ENCODE results near the gene ISM1.

DNA sequence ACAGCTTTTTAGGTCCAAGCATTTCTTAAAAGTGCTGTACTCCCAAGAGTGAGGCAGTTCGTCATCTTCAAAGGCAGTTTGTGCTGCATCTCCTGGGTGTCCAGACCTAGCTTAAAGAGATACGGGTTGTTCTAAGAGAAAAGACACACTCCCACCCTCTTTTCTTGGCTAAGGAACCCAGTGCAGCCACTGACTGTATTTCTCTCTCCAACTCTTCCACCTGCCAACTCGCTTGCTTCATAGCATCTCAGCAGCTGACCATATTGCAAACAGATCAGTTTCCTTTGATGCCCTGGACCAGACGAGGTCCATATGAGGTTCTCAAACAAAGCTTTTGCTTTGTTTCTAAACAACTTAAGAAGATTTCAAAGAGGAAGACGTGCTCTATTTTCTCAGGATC lies 101.1 kb downstream of the ISM1 start:
- TF ChIP-seq, protein P1, sequence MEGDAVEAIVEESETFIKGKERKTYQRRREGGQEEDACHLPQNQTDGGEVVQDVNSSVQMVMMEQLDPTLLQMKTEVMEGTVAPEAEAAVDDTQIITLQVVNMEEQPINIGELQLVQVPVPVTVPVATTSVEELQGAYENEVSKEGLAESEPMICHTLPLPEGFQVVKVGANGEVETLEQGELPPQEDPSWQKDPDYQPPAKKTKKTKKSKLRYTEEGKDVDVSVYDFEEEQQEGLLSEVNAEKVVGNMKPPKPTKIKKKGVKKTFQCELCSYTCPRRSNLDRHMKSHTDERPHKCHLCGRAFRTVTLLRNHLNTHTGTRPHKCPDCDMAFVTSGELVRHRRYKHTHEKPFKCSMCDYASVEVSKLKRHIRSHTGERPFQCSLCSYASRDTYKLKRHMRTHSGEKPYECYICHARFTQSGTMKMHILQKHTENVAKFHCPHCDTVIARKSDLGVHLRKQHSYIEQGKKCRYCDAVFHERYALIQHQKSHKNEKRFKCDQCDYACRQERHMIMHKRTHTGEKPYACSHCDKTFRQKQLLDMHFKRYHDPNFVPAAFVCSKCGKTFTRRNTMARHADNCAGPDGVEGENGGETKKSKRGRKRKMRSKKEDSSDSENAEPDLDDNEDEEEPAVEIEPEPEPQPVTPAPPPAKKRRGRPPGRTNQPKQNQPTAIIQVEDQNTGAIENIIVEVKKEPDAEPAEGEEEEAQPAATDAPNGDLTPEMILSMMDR (IDR thresholded peaks at IDR 0.05) = no peak
- TF ChIP-seq POLR2A (IDR thresholded peaks at IDR 0.05) = no peak
- peak in 3 of 4 donors; percentile 22 to 51 (median 30) for TF ChIP-seq POLR2AphosphoS5 (IDR thresholded peaks at IDR 0.05)
- no peak for TF ChIP-seq EP300 (IDR thresholded peaks at IDR 0.05)
